GM21423 (cell line): Measurements from ENCODE around the gene PRPF31.
"Not testable (repeated sequence)": the region's sequence is repeated elsewhere in the genome, so short reads cannot be mapped to it uniquely, and the experiment has no call there.

Experiments used
- ATAC-seq: cut with Tn5 transposase; IDR thresholded peaks from one replicate; pipeline ENCODE4 v1.9.1; 2021; ENCODE audit warnings: mild to moderate bottlenecking, moderate library complexity; ENCODE audit not compliant: unreplicated experiment

PRPF31 gene

DNA sequence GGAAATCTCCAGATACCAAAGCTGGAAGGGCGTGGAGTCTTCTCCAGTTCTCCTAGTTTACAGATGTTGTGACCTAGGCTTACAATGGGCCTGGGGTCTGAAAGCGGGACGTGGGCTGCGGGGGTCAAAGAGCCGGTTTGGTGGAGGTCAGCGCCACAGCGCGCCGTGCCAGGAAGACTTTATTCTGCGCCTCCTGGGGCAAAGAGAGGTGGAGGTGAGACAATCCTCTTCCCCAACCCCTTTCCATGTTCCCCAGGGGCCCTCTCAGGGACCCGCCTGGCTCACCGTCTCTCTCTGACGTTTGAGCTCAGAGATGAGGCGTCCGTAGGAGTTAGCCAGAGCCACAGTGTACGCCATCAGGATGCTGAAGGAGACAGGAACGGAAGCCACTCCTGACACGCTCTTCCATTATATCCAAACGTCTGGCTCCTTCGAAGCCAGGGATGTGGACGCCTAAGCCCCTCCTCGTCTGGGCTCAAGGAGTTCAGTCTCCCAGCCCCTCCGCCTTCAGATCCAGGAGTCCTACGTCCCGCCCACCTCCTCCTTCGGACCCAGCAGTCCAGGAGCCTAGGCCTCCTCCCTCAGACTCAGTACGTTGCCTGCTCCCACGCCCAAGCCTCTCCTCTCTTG is 44.7 kb downstream of the PRPF31 start:
- ATAC-seq: no peak

DNA sequence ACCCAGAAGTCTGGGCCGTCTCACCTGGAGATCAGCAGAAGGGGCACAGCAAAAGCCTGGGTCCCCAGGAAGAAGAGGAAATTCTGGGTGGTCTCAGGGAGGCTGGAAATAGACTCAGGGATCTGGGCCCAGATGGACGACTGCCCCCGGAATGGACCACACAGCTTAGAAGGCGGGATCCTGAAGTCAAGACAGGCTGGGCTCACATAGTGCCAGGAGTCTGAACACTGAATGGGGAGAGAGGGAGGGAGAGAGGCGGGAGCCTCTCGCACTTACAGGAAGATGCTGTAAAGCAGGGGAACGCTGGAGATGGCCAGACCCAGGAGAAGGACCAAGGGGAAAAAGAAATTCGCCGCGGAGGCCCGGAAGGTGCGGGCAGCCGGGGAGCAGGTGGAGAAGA is 45.3 kb downstream of the PRPF31 start:
- no peak for ATAC-seq

DNA sequence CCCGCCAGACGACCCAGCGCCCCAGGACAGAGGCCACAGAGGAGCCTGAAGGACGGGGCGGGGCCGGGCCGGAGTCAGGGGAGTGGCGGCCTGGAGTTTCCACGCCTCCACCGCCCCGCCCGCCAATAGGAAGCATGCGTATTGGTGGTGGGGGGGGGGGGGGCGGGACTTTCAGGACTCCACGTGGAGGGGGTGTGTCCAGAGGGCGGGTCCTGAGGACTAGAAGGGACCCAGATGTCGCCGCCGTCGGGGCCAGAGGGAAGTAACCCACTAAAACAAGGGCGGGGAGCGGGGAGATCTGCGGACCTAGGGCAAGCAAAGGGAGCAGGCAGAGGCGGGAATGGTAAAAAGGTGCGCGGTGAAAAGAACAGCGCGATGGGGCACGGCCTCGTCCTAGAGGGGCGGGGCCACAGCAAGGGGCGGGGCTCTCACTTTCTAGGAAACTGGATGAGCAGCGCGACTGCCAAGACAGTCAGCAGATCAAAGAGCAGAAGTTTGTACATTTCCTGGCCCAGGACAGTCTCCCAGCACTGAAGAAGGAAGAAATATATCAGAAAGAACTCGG is 46.8 kb downstream of the PRPF31 start:
- ATAC-seq: no peak

DNA sequence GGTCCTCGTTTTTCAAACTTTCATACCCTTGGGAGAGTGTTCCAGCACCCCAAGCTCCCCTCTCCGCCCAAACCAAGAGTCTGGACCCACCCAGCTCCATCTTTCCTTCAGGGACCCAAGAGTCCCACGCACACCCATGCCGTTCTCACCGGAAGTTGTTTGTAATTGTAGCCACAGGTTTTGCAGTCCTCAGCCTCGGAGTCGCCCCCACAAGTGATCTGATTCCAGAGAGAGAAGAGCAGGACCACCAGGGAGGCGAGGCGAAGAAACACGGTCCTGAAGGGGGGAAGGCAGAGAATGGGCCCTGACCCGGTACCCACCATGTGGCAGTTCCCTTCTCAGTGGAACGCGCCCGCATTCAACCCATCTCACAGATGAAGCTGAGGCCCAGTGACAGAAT is 47.3 kb downstream of the PRPF31 start:
- ATAC-seq: no peak

DNA sequence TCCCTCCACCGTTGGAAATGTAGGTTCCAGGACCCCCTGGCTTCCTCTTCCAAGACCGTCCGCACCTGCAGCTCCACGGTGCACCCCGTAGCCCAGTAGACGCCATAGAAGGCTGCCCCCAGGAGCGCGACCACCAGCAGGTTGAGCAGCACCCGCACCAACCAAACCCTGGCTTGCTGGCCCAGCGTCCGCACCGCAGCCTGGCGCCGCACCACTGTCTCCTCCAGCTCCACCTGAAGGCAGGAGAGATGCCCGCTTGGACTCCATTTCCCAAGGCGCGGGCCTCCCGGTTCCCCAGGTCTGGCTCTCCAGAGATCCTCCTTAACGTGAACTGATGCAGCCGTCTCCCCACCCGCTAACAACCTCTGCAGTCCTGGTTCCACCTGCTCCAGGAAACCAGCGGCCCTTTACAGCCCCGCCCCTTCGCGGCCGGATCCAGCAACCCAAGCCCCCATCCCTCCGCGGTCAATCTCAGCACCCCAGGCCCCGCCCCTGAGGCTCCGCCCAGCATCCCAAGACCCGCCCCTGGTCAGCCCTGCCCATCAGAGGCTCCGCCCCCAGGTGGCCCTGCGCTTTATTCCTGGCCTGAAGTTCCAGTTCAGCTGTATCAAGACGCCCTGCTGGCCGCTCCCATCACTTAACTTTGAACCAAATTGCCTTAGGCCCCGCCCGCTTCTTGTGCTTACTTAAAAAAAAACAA is 49.0 kb downstream of the PRPF31 start:
- no peak for ATAC-seq

DNA sequence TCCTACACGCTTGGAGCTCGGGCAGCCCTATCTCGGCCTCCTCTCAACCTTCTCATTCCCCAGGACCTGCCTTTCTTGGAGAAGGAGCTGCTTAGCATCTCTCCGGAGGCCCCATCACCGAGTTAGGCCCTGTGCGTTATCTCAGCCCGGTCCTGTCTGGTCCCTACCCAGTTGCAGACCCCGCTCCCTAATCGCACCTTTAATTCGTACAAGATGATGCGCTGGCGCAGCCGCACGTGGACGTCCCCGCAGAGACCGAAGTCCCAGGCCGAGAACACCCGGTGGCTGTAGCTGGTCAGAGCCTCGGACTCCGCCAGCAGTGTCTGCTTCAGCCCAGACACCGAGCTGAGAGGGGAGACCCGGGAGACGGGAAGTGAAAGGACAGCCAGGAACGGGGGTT is 49.7 kb downstream of the PRPF31 start:
- ATAC-seq: no peak

DNA sequence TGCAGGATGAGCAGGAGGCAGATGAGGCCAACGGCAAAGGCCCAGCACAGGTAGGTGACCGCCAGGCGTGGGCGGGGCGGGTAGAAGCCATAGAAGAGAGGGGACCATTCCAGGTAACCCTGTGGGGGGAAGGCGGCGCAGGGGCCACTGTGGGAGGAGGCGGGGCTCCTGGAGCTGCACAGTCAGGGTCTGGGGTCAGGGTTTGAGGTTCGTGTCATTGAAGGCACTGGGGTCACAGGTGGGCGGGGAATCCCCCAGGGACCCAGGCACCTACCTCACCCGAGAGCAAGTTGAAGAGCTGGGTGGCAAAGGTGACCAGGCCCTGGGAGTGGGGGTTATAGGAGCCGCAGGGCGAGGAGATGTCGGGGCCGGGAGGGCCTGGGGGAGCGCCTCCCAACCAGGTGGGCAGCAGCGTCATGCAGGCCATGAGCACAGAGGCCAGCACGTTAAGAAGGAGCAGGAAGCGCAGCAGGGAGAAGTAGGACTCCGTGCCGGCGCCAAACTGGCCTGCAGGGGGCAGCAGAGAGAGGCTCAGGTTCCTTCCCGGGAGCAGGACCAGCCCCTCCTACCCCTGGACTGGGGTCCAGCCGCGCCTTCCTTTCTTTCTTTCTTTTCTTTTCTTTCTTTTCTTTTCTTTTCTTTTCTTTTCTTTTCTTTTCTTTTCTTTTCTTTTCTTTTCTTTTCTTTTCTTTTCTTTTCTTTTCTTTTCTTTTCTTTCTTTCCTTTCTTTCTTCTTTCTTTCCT is 52.8 kb downstream of the PRPF31 start:
- ATAC-seq: no peak

DNA sequence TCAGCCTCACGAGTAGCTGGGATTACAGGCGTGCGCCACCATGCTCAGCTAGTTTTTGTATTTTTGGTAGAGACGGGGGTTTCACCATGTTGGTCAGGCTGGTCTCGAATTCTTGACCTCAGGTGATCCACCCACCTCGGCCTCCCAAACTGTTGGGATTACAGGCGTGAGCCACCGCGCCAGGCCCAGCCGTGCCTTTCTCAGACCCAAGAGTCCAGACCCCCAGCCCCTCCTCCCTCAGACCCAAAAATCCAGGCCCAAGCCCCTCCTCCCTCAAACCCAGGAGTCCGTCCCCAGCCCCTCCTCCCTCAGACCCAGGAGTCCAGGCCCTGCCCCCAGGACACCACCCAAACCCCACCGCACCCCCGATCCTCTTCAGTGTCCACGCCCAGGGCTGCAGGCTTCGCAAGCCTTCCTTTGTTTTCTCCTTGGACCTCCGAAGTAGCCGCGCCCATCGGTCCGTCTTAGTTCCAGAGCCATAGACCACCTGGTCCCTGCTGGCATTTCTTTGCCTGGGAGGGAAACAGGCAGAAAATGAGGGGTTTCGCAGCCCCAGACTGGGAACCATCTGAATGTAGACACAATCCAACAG is 53.7 kb downstream of the PRPF31 start:
- ATAC-seq: no peak

DNA sequence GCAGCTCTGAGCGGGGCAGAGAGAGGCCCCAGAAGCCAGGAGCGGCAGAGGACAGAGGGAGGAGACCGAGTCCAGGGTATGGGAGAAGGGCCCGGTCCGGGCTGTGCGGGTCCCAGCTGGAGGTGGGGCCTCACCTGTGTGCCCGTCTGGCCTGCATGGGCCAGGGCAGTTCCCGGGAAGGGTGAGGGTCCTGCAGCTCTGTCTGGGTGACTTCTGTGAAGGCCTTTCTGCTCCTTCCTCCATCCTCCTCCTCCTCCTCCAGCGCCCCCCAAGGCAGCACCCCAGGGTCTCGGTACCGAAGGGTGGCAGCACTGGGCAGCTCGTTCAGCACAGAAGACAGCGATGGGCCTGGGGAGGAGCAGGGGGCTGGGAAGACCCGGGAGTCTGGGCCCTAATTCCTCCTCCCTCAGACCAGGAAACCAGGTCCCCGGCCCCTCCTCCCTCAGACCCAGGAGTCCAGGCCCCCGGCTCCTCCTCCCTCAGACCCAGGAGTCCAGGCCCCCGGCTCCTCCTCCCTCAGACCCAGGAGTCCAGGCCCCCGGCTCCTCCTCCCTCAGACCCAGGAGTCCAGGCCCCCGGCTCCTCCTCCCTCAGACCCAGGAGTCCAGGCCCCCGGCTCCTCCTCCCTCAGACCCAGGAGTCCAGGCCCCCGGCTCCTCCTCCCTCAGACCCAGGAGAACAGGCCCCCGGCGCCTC is 56.3 kb downstream of the PRPF31 start:
- not testable (repeated sequence) for ATAC-seq

DNA sequence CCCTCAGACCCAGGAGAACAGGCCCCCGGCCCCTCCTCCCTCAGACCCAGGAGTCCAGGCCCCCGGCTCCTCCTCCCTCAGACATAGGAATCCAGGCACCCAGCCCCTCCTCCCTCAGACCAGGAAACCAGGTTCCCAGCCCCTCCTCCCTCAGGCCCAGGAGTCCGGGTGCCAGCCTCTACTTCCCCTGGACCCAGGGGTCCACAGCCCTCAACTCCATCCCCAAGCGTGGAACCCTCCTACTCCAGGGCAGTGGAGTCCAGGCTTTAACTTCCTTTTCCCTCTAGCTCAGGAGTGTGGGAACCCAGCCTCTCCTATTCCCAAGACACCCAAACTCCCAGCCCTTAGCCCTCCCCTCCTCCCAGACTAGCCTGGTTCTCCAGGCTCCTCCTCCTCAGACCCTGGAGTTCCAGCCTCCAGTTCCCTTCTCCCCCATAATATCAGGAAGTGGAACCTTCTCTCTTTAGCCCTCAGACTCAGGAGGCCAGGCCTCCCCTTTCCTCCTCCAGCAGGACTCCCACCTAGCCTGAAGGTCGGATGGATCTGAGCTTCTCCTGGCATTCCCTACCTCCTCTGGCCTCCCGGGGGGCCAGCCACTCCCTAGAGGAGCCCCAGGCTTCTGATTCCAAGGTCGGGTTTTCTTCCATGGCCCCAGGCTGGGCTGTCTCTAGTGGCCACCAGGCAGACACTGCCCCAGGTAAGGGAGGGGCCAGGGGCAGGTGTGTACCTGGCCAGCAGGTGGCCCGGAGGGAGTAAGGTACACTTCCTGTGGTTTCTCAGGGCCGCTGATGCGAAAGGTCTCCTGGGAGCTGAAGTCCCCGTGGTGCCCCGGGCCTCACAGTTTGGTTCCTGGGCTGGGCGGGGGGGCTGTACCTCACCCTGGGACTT is 57.2 kb downstream of the PRPF31 start, which contains the start of gene TMC4:
TMC4 (minus strand) TSS at position 690 of the 888 bp plus-strand sequence; CDS start at position 647, 43 bp downstream.
- ATAC-seq: no peak

DNA sequence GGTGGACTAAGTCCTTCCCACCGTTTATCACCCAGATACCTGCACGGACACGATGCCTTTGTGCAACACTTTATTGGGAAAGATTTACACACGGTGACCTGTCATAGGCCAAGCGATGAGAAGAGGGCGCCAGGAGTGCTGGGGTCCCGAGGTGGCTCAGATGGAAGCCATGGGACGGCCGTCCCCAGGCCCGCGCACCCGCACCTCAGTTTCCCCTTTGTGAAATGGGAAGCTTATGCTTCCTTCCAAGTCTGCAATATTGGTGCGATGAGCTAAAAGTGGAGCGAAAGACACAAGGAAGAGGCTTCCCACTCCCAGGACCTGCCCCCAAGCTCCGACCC is 57.8 kb downstream of the PRPF31 start:
- no peak for ATAC-seq

DNA sequence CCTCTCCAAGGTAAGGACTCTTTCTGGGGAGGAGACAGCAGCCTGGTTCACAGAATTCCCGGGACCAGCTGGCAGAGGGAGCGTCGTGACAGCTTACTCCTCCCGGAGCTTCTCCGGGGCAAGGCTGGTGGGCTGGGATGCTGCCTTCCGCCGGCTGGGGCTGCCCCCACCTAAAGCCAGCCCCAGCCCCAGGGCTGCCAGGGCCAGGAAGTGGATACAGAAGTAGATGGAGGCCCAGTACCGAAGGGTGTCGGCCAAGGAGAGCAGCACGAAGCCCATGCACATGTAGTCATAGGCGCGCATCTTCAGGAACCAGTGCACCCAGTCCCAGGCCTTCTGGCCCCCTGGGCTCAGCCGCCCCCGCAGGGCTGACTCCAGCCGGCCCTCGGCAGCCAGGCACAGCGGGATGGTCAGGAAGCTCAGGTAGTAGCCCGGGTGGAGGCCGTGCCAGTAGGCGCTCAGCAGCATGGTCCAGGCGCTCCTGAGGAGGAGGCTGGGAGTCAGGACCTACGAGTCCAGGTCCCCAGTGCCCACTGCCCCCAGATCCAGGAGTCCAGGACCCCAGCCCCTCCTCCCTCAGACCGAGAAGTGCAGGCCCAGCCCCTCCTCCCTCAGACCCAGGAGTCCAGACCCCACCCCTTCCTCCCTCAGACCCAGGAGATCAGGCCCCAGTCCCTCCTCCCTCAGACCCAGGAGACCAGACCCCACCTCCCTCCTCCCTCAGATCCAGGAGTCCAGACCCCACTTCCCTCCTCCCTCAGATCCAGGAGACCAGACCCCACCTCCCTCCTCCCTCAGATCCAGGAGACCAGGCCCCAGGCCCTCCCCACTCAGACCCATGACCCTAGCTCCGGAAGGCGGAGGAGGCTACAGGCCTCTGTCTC is 58.6 kb downstream of the PRPF31 start:
- no peak for ATAC-seq

DNA sequence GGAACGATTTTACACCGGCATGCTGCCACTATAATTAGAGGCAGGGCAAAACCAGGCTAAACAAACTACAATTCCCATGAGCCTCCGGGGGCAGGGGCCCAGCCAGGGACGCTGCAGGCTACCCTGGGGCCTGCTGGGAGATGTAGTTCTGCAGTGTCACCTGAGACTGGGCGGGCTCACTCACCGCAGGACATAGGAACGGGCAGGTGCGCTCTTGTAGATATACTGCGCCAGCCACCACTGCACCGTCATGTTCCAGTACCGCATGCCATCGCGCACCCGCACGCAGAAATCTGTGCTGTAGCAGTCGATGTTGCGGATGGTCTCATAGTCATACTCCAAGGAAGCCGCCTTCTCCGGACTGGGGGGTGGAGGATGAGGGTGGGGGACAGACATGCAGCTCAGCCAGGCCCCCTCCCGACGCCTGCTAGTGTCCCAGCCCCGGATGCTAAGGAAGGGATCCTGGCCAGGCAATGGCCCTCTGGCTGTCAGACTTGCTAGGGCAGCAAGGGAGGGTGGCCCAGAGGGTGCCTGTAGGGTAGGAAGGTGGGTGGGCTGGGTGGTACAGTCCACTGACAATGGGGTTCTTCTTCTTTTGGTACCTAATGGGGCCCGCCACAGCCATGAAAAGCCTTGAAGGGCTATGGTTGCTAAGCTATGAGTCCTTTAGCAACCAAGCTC is 63.2 kb downstream of the PRPF31 start:
- no peak for ATAC-seq

DNA sequence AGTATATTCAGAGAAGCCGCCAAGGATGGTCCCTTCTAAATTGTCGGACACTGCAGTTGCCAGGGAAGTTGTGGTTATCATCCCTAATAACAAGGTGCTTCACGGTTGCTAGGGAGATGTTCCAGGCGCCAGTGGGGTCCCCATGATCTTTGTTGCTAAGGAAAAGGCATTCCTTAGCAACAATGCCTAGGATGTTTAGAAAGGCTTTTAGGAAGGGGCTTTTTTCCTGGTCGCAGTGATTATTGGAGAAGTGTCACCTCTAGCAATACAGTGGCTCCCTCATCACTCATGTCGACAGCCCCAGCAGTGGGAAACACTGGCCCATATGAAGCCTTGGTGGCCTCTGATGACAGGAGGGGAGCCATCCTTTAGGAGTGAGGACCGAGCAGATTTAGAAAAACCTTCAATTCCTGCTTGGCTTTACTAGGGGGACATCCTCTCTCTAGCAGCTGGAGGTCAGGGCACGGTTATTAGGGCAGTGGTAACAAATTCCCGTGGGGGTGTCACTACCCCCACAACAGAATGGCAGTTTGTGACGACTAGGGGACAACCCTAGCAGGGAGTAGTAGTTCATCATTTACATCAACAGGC is 63.8 kb downstream of the PRPF31 start:
- ATAC-seq: no peak

DNA sequence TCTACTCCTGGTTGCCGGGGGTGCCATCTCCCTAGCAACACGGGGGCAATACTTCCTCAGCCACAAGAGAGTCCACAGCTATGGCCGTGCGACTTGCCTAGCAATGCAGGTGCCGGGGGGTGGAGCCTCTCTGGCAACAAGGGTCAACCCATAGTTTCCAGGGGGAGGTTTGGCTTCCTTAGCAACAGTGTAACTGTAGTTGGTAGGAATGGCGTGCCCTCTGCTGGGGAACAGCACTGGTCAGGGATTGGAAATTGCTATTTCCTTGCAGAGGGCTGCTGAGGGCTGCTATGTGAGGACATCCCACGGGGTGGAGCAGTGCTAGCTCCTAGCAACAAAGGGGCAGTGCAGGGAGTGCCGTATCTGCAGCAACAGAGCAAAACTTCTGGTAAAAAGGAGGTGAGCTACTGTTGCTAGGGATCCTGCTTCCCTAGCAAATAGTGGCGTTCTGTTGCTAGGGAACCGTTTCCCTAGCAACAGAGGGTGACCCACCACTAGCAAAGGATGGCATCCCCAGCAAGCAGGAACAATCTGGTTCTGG is 64.4 kb downstream of the PRPF31 start:
- no peak for ATAC-seq

DNA sequence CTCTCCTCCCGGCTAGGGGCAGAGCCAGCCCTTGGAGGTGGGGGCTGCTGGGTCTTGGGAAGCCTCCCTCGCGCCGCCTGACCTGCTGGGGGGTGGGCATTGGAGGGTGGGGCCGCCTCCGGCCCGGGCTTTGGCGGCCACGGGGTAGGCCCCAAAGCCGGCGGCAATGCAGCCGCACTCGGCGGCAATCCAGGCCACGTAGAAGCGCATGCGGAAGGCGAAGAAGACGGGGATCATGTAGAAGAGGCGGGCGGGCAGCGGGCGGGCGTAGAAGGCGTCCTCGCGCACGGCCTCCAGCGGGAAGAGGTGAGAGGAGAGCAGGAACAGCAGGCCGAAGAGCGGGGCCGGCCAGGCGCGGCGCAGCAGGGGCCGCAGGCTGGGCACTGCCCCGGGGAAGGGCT is 65.1 kb downstream of the PRPF31 start:
- no peak for ATAC-seq
